HEK293 (cell line): ENCODE results near the gene HGF.

ENCODE experiments used
- CTCF ChIP-seq: fragments of 450-650 bp; formaldehyde crosslinking; IDR thresholded peaks from 2 replicates; pipeline ENCODE4 v1.5.1; 2016; ENCODE audit warnings: missing biosample characterization, missing genetic modification characterization
- YY1 ChIP-seq: fragments of 450-650 bp; formaldehyde crosslinking; IDR thresholded peaks from 2 replicates; pipeline ENCODE4 v1.5.1; 2018; ENCODE audit warnings: missing biosample characterization, missing genetic modification characterization
- ZNF501 ChIP-seq: fragments of 450-650 bp; formaldehyde crosslinking; IDR thresholded peaks from 2 replicates; pipeline ENCODE4 v1.5.1; 2016; ENCODE audit warnings: missing biosample characterization, missing genetic modification characterization

GRCh38 chr7:81790120-81790500 lies 20.3 kb upstream of the HGF start:
- no peak for TF ChIP-seq YY1 (tag by site-specific recombination)
- no peak for TF ChIP-seq CTCF (tag by site-specific recombination)
- TF ChIP-seq ZNF501 = no peak
